Ovary (tissue), 3 donors: ENCODE results near the gene ABCA2.

ENCODE experiments used
- POLR2A ChIP-seq: fragments of 450-650 bp; IDR thresholded peaks from one replicate; pipeline ENCODE4 v1.6.1; 2017; ENCODE audit warnings: antibody characterized with exemption, mild to moderate bottlenecking, moderate library complexity
- TF ChIP-seq, protein P1 (sequence below), 3 donors: fragments of 450-650 bp in 2 of 3; fragments of 200-600 bp in 1 of 3; IDR thresholded peaks; one replicate each; pipeline versions ENCODE4 v1.5.1 to v1.8.0; 2016 to 2022; ENCODE audit warnings: antibody characterized with exemption in 3 of 3, mild to moderate bottlenecking in 1 of 3
- donor health status: DM: no; HTN: no; CAD: no.

DNA sequence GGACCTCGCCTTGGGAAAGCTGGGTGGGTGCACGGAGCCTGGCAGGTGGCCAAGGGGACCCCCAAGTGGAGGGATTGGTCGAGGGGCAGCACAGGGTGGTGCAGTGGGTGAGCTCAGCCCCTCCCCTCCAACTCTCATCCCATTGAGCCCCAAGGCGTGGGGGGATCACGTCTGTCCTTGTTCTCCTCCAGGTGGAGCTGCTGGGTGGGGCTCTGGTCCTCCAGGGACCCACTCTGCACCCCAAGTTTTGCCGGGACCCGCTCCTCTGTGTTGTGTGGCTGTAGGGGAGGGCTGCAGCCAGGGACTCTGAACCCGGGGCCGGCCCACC, 7.4 kb upstream of the ABCA2 start:
- no peak for TF ChIP-seq POLR2A
- TF ChIP-seq, protein P1, sequence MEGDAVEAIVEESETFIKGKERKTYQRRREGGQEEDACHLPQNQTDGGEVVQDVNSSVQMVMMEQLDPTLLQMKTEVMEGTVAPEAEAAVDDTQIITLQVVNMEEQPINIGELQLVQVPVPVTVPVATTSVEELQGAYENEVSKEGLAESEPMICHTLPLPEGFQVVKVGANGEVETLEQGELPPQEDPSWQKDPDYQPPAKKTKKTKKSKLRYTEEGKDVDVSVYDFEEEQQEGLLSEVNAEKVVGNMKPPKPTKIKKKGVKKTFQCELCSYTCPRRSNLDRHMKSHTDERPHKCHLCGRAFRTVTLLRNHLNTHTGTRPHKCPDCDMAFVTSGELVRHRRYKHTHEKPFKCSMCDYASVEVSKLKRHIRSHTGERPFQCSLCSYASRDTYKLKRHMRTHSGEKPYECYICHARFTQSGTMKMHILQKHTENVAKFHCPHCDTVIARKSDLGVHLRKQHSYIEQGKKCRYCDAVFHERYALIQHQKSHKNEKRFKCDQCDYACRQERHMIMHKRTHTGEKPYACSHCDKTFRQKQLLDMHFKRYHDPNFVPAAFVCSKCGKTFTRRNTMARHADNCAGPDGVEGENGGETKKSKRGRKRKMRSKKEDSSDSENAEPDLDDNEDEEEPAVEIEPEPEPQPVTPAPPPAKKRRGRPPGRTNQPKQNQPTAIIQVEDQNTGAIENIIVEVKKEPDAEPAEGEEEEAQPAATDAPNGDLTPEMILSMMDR (IDR thresholded peaks at IDR 0.05) = no peak
